Naive thymus-derived CD8-positive, alpha-beta T cell (primary cell): Measurements from ENCODE around the gene PICK1. TPM values are rescaled to one million over a fixed set of nuclear protein-coding genes. Genes with fewer than 3 reads are reported as not detected.

ENCODE experiments used
- ATAC-seq, 2 donors: fragments of 150-1000 bp; cut with Tn5 transposase in 1 of 2; sonication (Bioruptor Pico), chemical (Tn5 transposase) in 1 of 2; 1 replicate in 1 of 2; 2 replicates in 1 of 2; pipeline ENCODE4 v1.10.0; 2021; ENCODE audit warnings: mild to moderate bottlenecking in 2 of 2, moderate library complexity in 2 of 2
- POLR2A ChIA-PET: fragments of 350-600 bp; sonication (Branson Sonifier 250); formaldehyde crosslinking; loops from one replicate; lab custom pipeline; 2021; ENCODE audit warnings: antibody characterized with exemption; lab: Charles Lee
- DNase-seq, 10 donors: peaks; one replicate each; pipeline versions ENCODE4 v3.0.0 to v3.0.0-alpha.2; 2020 to 2022
- H3K27ac Mint-ChIP-seq, 10 donors: one replicate each; pipeline ENCODE4 v1.8.0; 2020 to 2022; ENCODE audit warnings: mild to moderate bottlenecking in 10 of 10, mixed read lengths in 10 of 10, moderate library complexity in 4 of 10, inconsistent platforms in 1 of 10
- H3K27me3 Mint-ChIP-seq, 5 donors: one replicate each; pipeline ENCODE4 v1.8.0; 2021 to 2022; ENCODE audit warnings: mixed read lengths in 5 of 5
- H3K36me3 Mint-ChIP-seq, 3 donors: one replicate each; pipeline ENCODE4 v1.8.0; 2020 to 2022; ENCODE audit warnings: mixed read lengths in 3 of 3, mild to moderate bottlenecking in 2 of 3, inconsistent platforms in 1 of 3
- H3K4me1 Mint-ChIP-seq, 4 donors: one replicate each; pipeline ENCODE4 v1.8.0; 2021 to 2022; ENCODE audit warnings: mixed read lengths in 4 of 4
- H3K4me3 Mint-ChIP-seq, 10 donors: one replicate each; pipeline ENCODE4 v1.8.0; 2020 to 2022; ENCODE audit warnings: mild to moderate bottlenecking in 10 of 10, mixed read lengths in 10 of 10, moderate library complexity in 6 of 10, inconsistent platforms in 1 of 10
- H3K9me3 Mint-ChIP-seq, 9 donors: one replicate each; pipeline ENCODE4 v1.8.0; 2020 to 2022; ENCODE audit warnings: mixed read lengths in 9 of 9, mild to moderate bottlenecking in 3 of 9, inconsistent platforms in 1 of 9, moderate library complexity in 1 of 9
- polyA plus RNA-seq, 3 donors: library from polyadenylated mRNA; unstranded; fragments of 300-500 nt; fragmentation: Illumina TruSeq; gene quantifications; one replicate each; pipeline ENCODE4 v1.2.3, GENCODE V29; 2021
- total RNA-seq, 8 experiments: library from RNA in 2 of 8; stranded (reverse) in 2 of 8; gene quantifications; one replicate each; pipeline ENCODE4 v1.2.3 and lab custom pipeline; 2021 to 2026

PICK1 gene
- total and polyA plus RNA-seq, 5 experiments from 2014 or later, result 4.5 to 28.8 (median 7.7) TPM

DNA sequence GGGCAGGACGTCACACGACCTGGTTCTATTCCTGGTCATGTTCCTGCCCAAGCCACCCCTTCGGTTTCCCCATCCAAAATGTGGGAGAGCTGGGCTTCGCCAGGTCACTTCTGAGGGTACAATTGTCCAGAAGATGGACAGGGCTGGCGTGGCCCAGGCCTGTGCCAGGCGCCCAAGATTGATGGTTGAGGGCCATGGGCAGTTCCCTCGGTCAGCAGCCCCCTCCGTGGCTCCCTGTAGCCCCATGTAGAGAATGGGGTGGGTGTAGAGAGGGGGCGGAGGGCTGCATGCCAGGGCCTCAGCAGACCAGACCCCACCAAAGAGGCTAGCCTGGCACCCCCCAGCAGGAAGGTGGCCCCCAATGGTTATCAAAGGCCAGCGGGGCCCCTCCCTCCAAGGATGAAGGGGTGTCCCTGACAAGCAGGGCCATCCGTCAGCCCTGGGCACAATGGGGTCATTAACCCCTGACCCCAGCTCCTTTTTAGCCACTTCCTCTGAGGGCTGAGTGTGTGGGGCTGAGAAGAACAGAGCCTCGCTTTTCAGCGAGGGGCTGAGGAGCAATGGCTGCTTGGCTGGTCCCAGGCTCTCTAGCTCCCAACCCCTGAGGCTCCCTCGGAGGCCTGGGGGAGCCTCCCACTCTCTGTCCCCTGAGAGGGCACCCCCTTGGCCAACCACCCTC lies 11.0 kb upstream of the PICK1 start:
- ATAC-seq (no peak), DNase-seq (no peak)
- H3K9me3 Mint-ChIP-seq, result no peaks in the 10 kb centered on the region
- H3K27me3 Mint-ChIP-seq, result peaks cover 0 to 12% (median 2%) of the 10 kb centered on the region in 5 donors
- H3K27ac Mint-ChIP-seq, result no peak overlapping the region
- H3K36me3 Mint-ChIP-seq, result no peaks in the 10 kb centered on the region
- POLR2A ChIA-PET, result no interaction called here
- H3K4me1 Mint-ChIP-seq, result peaks cover 0 to 4% (median 0%) of the 10 kb centered on the region in 4 donors
- no peak overlapping the region for H3K4me3 Mint-ChIP-seq

DNA sequence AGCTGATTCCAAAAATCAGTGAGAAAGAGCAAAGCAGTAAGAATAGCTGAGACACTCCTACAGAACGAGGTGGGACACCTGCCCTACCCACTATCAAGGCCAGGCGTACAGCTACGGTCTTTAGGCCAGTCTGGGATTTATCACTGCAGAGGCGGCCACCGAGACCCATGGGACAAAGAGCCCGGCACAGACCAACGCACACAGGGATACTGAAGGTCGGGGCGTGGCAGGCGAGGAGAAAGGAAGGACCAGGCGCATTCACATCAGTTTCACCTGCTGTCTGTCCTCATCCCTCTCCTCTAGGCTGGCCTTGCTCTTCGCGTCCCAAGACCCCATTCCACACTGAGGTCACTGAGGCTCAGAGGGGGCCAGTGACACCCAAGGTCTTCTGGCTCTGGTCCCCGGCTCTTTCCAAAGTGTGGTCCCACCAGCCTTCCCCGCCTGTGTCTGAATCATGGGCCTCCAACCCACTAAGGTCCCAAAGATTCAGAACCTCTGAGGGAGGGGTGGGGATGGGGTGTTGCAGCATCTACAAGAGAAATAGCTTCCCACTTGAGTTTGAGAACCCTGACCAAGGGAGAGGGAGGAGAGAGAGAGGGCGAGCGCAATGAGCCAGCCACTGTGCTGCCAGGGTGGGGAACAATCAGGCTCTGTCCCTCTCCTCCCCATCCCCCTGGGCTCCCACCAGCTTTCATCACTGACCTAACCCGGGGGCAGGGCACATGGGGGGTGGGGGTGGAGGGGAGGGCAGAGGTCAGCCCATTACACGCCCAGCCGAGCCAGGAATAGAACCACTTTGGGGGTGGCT lies 7.2 kb upstream of the PICK1 start:
- H3K4me1 Mint-ChIP-seq, result peaks cover 0 to 5% (median 2%) of the 10 kb centered on the region in 4 donors
- H3K9me3 Mint-ChIP-seq, result no peaks in the 10 kb centered on the region
- H3K4me3 Mint-ChIP-seq, result no peak overlapping the region
- peaks cover 0 to 12% (median 2%) of the 10 kb centered on the region in 5 donors for H3K27me3 Mint-ChIP-seq
- POLR2A ChIA-PET, result no interaction called here
- no peaks in the 10 kb centered on the region for H3K36me3 Mint-ChIP-seq
- H3K27ac Mint-ChIP-seq, result no peak overlapping the region
- ATAC-seq (no peak), DNase-seq (no peak)

DNA sequence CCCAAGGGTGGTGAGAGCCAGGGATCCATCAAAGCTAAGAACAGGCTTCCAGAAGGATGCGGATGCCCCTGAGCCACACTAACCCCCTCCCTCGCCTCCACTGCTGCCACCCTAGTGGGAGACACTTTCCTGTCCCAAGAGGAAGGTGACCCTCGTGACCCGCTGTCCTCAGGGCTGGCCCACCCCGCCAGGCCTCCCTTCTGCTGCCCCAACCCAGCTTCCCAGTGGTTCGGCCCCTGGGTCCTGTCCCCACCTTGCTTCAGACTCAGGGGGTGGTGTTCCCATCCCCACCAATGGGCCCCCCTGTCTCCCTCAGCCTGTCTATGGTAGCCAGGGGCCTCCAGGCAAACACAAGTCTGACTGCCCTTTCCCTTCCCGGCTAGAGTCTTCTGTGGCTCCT lies 6.5 kb upstream of the PICK1 start:
- Mint-ChIP-seq H3K27me3 (peaks cover 0 to 10% (median 2%) of the 10 kb centered on the region in 5 donors), H3K36me3 (no peaks in the 10 kb centered on the region), H3K4me3 (no peak overlapping the region), H3K27ac (peak overlapping the region in 1 of 10 donors; percentile 71), H3K4me1 (peaks cover 0 to 5% (median 2%) of the 10 kb centered on the region in 4 donors), H3K9me3 (no peaks in the 10 kb centered on the region)
- no peak for ATAC-seq
- POLR2A ChIA-PET, result no interaction called here
- no peak for DNase-seq

DNA sequence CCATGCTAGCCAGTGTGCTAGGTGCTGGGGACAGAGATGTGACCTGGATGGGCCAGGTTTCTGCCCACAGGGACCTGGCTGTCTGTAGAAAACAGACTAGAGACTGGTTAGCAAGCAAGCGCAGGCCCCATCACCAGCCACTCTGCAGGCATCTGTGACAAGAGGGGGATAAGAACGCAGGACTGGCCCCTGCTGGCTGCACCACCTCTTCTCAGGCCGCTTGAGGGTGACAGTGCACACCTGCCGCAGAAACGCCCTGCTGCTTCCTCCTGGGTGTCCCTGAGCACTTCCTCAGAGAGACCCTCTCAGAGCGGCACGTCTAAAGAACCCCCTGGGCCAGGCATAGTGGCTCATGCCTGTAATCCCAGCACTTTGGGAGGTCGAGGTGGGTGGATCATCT lies 5.9 kb upstream of the PICK1 start:
- H3K4me3 Mint-ChIP-seq, result no peak overlapping the region
- no peaks in the 10 kb centered on the region for H3K36me3 Mint-ChIP-seq
- peaks cover 0 to 5% (median 2%) of the 10 kb centered on the region in 4 donors for H3K4me1 Mint-ChIP-seq
- H3K27ac Mint-ChIP-seq, result peak overlapping the region in 1 of 10 donors; percentile 71
- POLR2A ChIA-PET, result no interaction called here
- no peaks in the 10 kb centered on the region for H3K9me3 Mint-ChIP-seq
- DNase-seq, result no peak
- no peak for ATAC-seq
- H3K27me3 Mint-ChIP-seq, result peaks cover 0 to 10% (median 2%) of the 10 kb centered on the region in 5 donors

DNA sequence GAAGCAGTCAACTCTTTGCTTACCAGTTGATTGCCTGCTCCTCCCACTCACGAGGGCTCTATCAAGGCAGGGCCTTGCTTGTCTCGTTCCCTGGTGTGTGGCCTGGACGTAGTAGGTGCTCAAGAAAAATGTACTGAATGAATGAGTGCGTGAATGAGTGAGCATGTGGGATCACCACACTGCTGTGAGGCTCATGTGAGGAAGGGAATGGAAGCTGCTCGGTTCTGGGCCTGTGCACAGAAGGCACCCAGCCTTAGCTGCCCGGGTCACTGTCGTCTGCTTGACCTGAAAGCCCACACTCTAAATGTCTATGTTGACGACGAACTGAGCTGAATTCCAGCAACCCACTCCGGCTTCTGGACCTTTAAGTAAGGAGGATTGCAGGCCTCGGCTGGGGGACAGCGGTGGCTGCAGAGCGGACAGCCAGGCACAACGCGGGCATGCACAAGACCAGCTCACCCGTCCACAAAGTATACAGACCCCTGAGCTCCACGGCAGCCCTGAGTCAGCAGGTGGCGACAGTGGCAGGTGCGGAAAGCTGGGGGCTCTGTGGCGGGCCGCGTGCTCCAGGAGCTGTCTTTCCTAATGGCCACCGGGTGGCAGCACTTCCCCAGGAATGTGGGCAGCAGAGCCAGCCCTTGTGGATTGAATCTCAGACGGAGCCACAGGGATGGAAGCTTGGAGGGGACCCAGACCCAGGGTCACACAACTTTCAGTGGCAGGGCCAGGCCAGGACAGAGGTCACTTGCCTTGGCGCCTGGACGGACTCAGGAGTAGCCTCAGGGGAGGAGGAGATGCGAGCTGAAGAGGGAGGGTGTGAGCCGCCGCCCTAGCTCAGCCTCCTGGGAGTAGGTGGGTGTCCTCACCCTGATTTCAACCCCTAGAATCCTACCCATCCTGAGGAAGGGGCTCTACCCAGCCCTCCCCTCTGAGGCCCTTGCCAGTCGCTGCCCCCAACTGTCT lies 5.0 kb upstream of the PICK1 start:
- H3K4me1 Mint-ChIP-seq, result peaks cover 5 to 13% (median 10%) of the 10 kb centered on the region in 4 donors
- H3K27ac Mint-ChIP-seq, result peak overlapping the region in 4 of 10 donors; percentile 34 to 45 (median 40)
- H3K27me3 Mint-ChIP-seq, result peaks cover 0 to 9% (median 2%) of the 10 kb centered on the region in 5 donors
- DNase-seq, result peak; percentile 63 to 87 (median 76)
- no peaks in the 10 kb centered on the region for H3K9me3 Mint-ChIP-seq
- peak; percentile 80 for ATAC-seq
- no peak overlapping the region for H3K4me3 Mint-ChIP-seq
- no peaks in the 10 kb centered on the region for H3K36me3 Mint-ChIP-seq
- POLR2A ChIA-PET, result interaction anchor here (0.6 to 1.1 kb wide), 5 partner anchors 264 to 629 kb away, joined by 3 to 7 read pairs (median 4); no protein-coding TSS in a partner anchor

DNA sequence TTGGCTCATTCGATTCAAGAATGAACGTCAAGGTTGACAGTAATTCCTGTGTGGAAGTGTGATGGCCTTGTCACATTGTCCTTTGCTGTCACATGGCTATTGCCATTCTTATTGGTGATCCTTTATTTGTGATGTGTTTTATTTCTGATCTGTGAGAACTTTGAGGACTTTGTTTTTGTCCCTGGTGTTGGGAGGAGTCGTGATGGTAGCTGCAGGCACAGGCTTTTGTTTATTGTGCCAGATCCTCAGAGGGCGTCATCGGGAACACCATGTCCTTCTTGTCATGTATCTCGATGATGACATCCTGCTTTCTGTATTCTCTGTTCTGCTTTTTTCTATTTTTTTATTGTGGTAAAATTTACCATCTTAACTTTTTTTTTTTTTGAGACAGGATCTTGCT lies 5.6 kb downstream of the PICK1 start:
- H3K4me1 Mint-ChIP-seq, result peaks cover 6 to 12% (median 12%) of the 10 kb centered on the region in 4 donors
- no peaks in the 10 kb centered on the region for H3K27me3 Mint-ChIP-seq
- H3K36me3 Mint-ChIP-seq, result peaks cover 0 to 70% (median 25%) of the 10 kb centered on the region in 3 donors
- POLR2A ChIA-PET, result no interaction called here
- H3K9me3 Mint-ChIP-seq, result no peaks in the 10 kb centered on the region
- H3K4me3 Mint-ChIP-seq, result no peak overlapping the region
- DNase-seq (no peak), ATAC-seq (no peak)
- peak overlapping the region in 1 of 10 donors; percentile 3 for H3K27ac Mint-ChIP-seq

DNA sequence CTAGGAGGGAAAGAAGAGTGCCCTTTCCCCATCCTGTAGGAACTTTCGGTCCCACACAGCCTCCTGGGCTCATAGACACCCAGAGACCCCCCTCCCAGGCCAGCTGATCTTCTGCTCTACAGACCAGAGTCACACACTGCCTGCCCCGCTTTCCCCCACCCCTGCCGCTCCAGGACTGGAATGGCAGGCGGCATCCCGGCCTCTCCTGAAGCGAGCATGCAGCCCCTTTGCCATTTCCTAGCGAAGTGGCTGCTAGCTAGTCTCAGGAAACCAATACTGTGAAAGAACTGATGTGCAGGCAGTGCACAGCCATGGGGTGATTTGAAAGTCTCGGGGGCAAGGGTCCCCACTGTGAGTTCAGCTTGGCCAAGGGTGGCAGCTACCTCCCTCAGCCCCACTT lies 8.3 kb downstream of the PICK1 start:
- Mint-ChIP-seq H3K27me3 (no peaks in the 10 kb centered on the region), H3K36me3 (peaks cover 0 to 74% (median 21%) of the 10 kb centered on the region in 3 donors), H3K4me3 (no peak overlapping the region), H3K27ac (peak overlapping the region in 1 of 10 donors; percentile 41), H3K4me1 (peaks cover 3 to 6% (median 4%) of the 10 kb centered on the region in 4 donors), H3K9me3 (no peaks in the 10 kb centered on the region)
- POLR2A ChIA-PET, result no interaction called here
- no peak for ATAC-seq
- DNase-seq, result no peak

DNA sequence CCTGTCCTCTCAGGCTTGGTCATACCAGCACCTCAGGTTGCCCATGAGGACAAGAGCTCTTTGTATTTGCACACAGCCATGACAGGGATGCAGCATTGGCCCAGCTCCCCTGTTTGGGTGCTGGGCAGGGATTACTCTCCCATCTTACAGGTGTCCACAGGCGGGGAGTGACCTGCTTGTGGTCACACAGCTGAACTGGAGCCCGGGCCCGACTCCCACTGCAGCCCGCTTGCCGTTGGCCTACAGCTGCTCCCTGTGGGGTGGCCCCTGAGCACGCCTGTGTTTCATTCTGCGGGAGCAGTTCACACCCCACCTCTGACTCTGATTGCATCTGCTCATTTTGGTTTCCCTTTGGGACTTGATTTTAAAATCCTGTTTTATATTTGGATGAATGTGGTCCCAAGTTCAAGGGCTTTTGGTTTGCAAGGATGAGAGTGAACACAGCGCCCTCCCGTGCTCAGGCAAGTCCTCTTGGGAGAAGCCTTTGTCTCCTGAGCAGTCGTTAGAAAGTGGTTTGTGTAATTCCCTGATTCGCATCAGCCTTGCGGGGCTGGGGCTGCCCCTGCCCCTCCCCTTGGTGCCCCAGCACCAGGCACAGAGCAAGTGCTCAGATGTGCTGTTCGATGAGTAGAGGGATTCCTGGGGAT lies 9.3 kb downstream of the PICK1 start:
- Mint-ChIP-seq H3K4me3 (no peak overlapping the region), H3K27ac (no peak overlapping the region), H3K4me1 (peaks cover 3 to 6% (median 4%) of the 10 kb centered on the region in 4 donors)

DNA sequence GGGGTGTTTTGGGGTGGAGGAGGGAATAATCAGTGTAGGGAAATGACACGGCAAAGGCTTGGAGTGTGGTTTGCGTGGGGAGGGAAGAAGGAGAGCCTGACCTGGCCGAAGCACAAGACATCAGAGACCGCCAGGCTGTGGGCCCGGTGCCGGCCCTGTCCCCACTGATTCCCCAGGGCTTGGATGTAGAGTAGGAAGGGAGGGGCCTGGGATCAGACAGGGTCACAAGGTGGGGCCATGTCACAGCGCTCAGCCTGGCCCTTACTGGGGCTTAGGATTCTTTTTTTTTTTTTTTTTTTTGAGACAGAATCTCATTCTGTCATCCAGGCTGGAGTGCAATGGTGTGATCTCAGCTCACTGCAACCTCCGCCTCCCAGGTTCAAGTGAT lies 9.8 kb downstream of the PICK1 start:
- DNase-seq (no peak), ATAC-seq (no peak)
- Mint-ChIP-seq H3K9me3 (no peaks in the 10 kb centered on the region), H3K4me3 (no peak overlapping the region), H3K36me3 (peaks cover 0 to 71% (median 22%) of the 10 kb centered on the region in 3 donors), H3K4me1 (peaks cover 3 to 5% (median 3%) of the 10 kb centered on the region in 4 donors), H3K27ac (no peak overlapping the region), H3K27me3 (no peaks in the 10 kb centered on the region)
- POLR2A ChIA-PET, result interaction anchor here (0.6 kb wide), 1 partner anchor 71 kb away, joined by 3 read pairs; no protein-coding TSS in a partner anchor

More for the DNA sequence above, 9.3 kb downstream of the PICK1 start:
- ATAC-seq (no peak), DNase-seq (no peak)
- H3K27me3 Mint-ChIP-seq, result no peaks in the 10 kb centered on the region
- H3K36me3 Mint-ChIP-seq, result peaks cover 0 to 77% (median 25%) of the 10 kb centered on the region in 3 donors
- H3K9me3 Mint-ChIP-seq, result no peaks in the 10 kb centered on the region
- POLR2A ChIA-PET, result no interaction called here

DNA sequence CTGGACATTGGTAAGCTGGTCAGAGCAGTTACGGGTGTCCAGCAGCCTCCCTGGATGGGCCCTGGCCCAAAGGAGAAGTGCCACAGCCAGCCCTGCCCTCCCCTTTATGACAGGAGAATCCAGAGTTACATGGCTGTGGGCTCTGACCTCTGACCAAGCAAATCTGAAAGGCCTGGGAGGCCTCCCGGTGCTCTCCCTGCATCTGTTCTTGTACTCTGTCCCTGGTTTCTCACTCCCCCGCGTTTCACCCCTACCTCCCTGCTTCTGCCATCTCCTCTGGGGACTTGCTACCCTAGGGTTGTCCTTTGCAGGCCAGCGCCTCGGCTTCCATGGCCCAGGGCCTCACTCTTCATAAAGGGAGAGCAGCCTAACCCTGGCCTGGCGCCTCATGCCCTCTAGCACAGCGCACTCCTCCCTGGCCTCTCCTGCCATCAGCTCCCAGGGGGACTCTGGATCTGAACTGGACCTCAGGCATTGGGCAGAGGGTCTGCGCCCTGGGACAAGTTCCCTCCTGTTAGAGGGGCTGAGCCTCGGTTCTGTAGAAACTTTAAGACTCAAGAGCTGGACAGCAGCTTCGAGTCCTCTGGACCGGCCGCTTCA lies 10.7 kb downstream of the PICK1 start:
- no peaks in the 10 kb centered on the region for H3K27me3 Mint-ChIP-seq
- H3K36me3 Mint-ChIP-seq, result peaks cover 0 to 70% (median 24%) of the 10 kb centered on the region in 3 donors
- POLR2A ChIA-PET, result interaction anchor here (0.6 kb wide), 1 partner anchor 70 kb away, joined by 3 read pairs; no protein-coding TSS in a partner anchor
- H3K9me3 Mint-ChIP-seq, result no peaks in the 10 kb centered on the region
- ATAC-seq, result no peak
- H3K4me3 Mint-ChIP-seq, result no peak overlapping the region
- H3K4me1 Mint-ChIP-seq, result peaks cover 0 to under 1% (median 0%) of the 10 kb centered on the region in 4 donors
- no peak overlapping the region for H3K27ac Mint-ChIP-seq
- DNase-seq, result no peak

DNA sequence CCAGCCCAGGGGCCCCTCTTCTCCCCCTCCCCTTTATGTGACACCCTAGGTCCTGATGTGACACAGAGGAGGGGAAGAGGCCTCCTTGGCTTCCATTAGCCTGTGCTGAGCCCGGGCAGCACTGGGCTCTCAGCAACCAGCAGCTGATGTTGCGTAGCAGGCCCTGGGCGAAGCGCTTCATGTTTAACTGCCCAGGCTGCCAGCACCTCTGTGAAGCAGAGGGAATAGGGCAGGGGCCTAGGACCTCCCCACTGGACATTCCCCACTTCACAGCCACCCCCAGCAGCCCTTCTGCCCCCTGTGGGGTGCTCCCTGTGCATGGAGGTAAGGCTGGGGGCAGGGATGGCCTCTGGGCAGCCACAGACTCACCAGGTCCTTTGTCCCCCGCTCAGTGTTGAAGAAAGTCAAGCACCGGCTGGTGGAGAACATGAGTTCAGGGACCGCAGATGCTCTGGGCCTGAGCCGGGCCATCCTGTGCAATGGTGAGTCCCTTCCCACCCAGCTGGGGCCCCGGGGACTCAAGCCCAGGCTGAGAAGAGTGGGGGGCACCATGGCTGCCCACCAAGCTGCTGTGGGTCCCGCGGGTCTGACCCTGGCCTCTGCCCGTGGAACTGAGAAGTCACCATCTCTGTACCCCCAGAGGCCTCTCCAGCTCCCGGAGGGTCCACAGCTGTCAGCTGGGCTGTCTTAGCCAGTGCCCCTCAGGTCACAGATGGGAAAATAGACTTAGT lies 11.6 kb downstream of the PICK1 start:
- Mint-ChIP-seq H3K27me3 (no peaks in the 10 kb centered on the region), H3K9me3 (no peaks in the 10 kb centered on the region), H3K4me3 (no peak overlapping the region), H3K36me3 (peaks cover 0 to 69% (median 26%) of the 10 kb centered on the region in 3 donors), H3K4me1 (no peaks in the 10 kb centered on the region), H3K27ac (no peak overlapping the region)
- ATAC-seq (no peak), DNase-seq (no peak)
- POLR2A ChIA-PET, result no interaction called here
